Measurements from ENCODE around the gene PTK7.

The PTK7 gene

GRCh38 chr6:43199912-43200311, 123.8 kb downstream of the PTK7 start:
- H3K27me3 ChIP-seq (replicated peaks; ENCODE audit: control insufficient read depth, insufficient read depth, low read length, poor library complexity, severe bottlenecking), result no peaks in the 10 kb centered on the region
- no peaks in the 10 kb centered on the region for H3K9me3 ChIP-seq (ENCODE audit: control insufficient read depth, low read length)
- H3K27ac ChIP-seq (ENCODE audit: insufficient read depth, low read length, poor library complexity, severe bottlenecking), result no peak overlapping the region
- H3K36me3 ChIP-seq (ENCODE audit: control insufficient read depth, insufficient read depth, low read length), result peaks cover 49% of the 10 kb centered on the region
- H3K4me1 ChIP-seq (ENCODE audit: control insufficient read depth, insufficient read depth, low read length, poor library complexity, severe bottlenecking), result no peaks in the 10 kb centered on the region
- DNase-seq, result no peak
- no peak overlapping the region for H3K4me3 ChIP-seq (ENCODE audit: insufficient read depth, low read depth, low read length, poor library complexity, severe bottlenecking)

- Histone ChIP-seq H3K36me3 (ENCODE audit: control insufficient read depth, insufficient read depth, low read length) (peaks cover 43% of the 10 kb centered on the region), H3K27ac (ENCODE audit: insufficient read depth, low read length, poor library complexity, severe bottlenecking) (no peak overlapping the region), H3K4me3 (ENCODE audit: insufficient read depth, low read depth, low read length, poor library complexity, severe bottlenecking) (no peak overlapping the region), H3K4me1 (ENCODE audit: control insufficient read depth, insufficient read depth, low read length, poor library complexity, severe bottlenecking) (no peaks in the 10 kb centered on the region), H3K27me3 (replicated peaks; ENCODE audit: control insufficient read depth, insufficient read depth, low read length, poor library complexity, severe bottlenecking) (no peaks in the 10 kb centered on the region), H3K9me3 (ENCODE audit: control insufficient read depth, low read length) (no peaks in the 10 kb centered on the region)
- DNase-seq, result no peak
Observed at GRCh38 chr6:43200541-43200940, 124.4 kb downstream of the PTK7 start.

- H3K27me3 ChIP-seq (replicated peaks; ENCODE audit: control insufficient read depth, insufficient read depth, low read length, poor library complexity, severe bottlenecking), result no peaks in the 10 kb centered on the region
- no peak for DNase-seq
- no peaks in the 10 kb centered on the region for H3K9me3 ChIP-seq (ENCODE audit: control insufficient read depth, low read length)
- H3K4me3 ChIP-seq (ENCODE audit: insufficient read depth, low read depth, low read length, poor library complexity, severe bottlenecking), result no peak overlapping the region
- no peaks in the 10 kb centered on the region for H3K4me1 ChIP-seq (ENCODE audit: control insufficient read depth, insufficient read depth, low read length, poor library complexity, severe bottlenecking)
- no peak overlapping the region for H3K27ac ChIP-seq (ENCODE audit: insufficient read depth, low read length, poor library complexity, severe bottlenecking)
- peaks cover 28% of the 10 kb centered on the region for H3K36me3 ChIP-seq (ENCODE audit: control insufficient read depth, insufficient read depth, low read length)
Observed at GRCh38 chr6:43202451-43202850, 126.3 kb downstream of the PTK7 start.

- H3K9me3 ChIP-seq (ENCODE audit: control insufficient read depth, low read length), result no peaks in the 10 kb centered on the region
- no peak overlapping the region for H3K27ac ChIP-seq (ENCODE audit: insufficient read depth, low read length, poor library complexity, severe bottlenecking)
- H3K27me3 ChIP-seq (replicated peaks; ENCODE audit: control insufficient read depth, insufficient read depth, low read length, poor library complexity, severe bottlenecking), result no peaks in the 10 kb centered on the region
- H3K4me1 ChIP-seq (ENCODE audit: control insufficient read depth, insufficient read depth, low read length, poor library complexity, severe bottlenecking), result no peaks in the 10 kb centered on the region
- no peak overlapping the region for H3K4me3 ChIP-seq (ENCODE audit: insufficient read depth, low read depth, low read length, poor library complexity, severe bottlenecking)
- DNase-seq, result no peak
- H3K36me3 ChIP-seq (ENCODE audit: control insufficient read depth, insufficient read depth, low read length), result peaks cover 25% of the 10 kb centered on the region
Observed at GRCh38 chr6:43203029-43203717, 127.1 kb downstream of the PTK7 start.

DNA sequence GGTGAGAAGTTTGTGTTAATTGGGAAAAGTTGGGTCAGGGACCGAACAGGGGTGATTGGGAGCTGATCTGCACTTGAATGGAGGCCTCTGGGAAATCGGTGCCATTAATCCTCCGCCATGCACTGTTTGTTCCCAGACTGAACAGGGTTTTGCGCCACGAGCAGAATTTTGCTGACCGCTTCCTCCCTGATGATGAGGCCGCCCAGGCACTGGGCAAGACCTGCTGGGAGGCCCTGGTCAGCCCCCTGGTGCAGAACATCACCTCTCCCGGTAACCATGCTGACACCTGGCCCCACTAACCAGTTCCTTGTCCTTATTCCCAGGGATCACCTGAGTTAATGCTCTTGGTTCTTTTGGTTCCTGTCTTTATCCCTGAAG, 127.6 kb downstream of the PTK7 start:
- Histone ChIP-seq H3K4me3 (ENCODE audit: insufficient read depth, low read depth, low read length, poor library complexity, severe bottlenecking) (no peak overlapping the region), H3K36me3 (ENCODE audit: control insufficient read depth, insufficient read depth, low read length) (peaks cover 25% of the 10 kb centered on the region), H3K27me3 (replicated peaks; ENCODE audit: control insufficient read depth, insufficient read depth, low read length, poor library complexity, severe bottlenecking) (no peaks in the 10 kb centered on the region), H3K9me3 (ENCODE audit: control insufficient read depth, low read length) (no peaks in the 10 kb centered on the region), H3K4me1 (ENCODE audit: control insufficient read depth, insufficient read depth, low read length, poor library complexity, severe bottlenecking) (no peaks in the 10 kb centered on the region), H3K27ac (ENCODE audit: insufficient read depth, low read length, poor library complexity, severe bottlenecking) (no peak overlapping the region)
- DNase-seq, result no peak

GRCh38 chr6:43204271-43205105, 128.4 kb downstream of the PTK7 start:
- H3K36me3 ChIP-seq (ENCODE audit: control insufficient read depth, insufficient read depth, low read length), result peaks cover 25% of the 10 kb centered on the region
- no peaks in the 10 kb centered on the region for H3K27me3 ChIP-seq (replicated peaks; ENCODE audit: control insufficient read depth, insufficient read depth, low read length, poor library complexity, severe bottlenecking)
- H3K4me1 ChIP-seq (ENCODE audit: control insufficient read depth, insufficient read depth, low read length, poor library complexity, severe bottlenecking), result no peaks in the 10 kb centered on the region
- H3K9me3 ChIP-seq (ENCODE audit: control insufficient read depth, low read length), result no peaks in the 10 kb centered on the region
- no peak overlapping the region for H3K4me3 ChIP-seq (ENCODE audit: insufficient read depth, low read depth, low read length, poor library complexity, severe bottlenecking)
- H3K27ac ChIP-seq (ENCODE audit: insufficient read depth, low read length, poor library complexity, severe bottlenecking), result no peak overlapping the region
- DNase-seq, result no peak

DNA sequence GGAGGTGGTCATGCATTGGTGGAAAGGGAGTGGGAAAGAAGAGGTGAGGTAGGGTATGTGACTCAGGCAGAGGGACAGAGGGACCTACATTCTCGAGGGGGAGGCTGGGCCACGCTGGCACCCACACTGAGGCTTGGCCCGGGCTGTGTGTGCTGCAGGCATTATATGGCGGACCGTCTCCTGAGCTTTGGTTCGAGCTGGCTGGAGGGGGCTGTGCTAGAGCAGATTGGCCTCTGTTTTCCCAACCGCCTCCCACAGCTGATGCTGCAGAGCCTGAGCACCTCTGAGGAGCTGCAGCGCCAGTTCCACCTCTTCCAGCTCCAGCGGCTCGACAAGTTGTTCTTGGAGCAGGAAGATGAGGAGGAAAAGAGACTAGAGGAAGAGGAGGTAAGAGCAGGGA, 129.7 kb downstream of the PTK7 start:
- H3K4me1 ChIP-seq (ENCODE audit: control insufficient read depth, insufficient read depth, low read length, poor library complexity, severe bottlenecking), result no peaks in the 10 kb centered on the region
- no peaks in the 10 kb centered on the region for H3K27me3 ChIP-seq (replicated peaks; ENCODE audit: control insufficient read depth, insufficient read depth, low read length, poor library complexity, severe bottlenecking)
- H3K4me3 ChIP-seq (ENCODE audit: insufficient read depth, low read depth, low read length, poor library complexity, severe bottlenecking), result no peak overlapping the region
- no peak overlapping the region for H3K27ac ChIP-seq (ENCODE audit: insufficient read depth, low read length, poor library complexity, severe bottlenecking)
- DNase-seq, result no peak
- no peaks in the 10 kb centered on the region for H3K9me3 ChIP-seq (ENCODE audit: control insufficient read depth, low read length)
- peaks cover 14% of the 10 kb centered on the region for H3K36me3 ChIP-seq (ENCODE audit: control insufficient read depth, insufficient read depth, low read length)

- H3K36me3 ChIP-seq (ENCODE audit: control insufficient read depth, insufficient read depth, low read length), result peaks cover 12% of the 10 kb centered on the region
- DNase-seq, result no peak
- H3K4me3 ChIP-seq (ENCODE audit: insufficient read depth, low read depth, low read length, poor library complexity, severe bottlenecking), result no peak overlapping the region
- no peaks in the 10 kb centered on the region for H3K27me3 ChIP-seq (replicated peaks; ENCODE audit: control insufficient read depth, insufficient read depth, low read length, poor library complexity, severe bottlenecking)
- no peaks in the 10 kb centered on the region for H3K4me1 ChIP-seq (ENCODE audit: control insufficient read depth, insufficient read depth, low read length, poor library complexity, severe bottlenecking)
- H3K9me3 ChIP-seq (ENCODE audit: control insufficient read depth, low read length), result no peaks in the 10 kb centered on the region
- no peak overlapping the region for H3K27ac ChIP-seq (ENCODE audit: insufficient read depth, low read length, poor library complexity, severe bottlenecking)
Observed at GRCh38 chr6:43207286-43207685, 131.2 kb downstream of the PTK7 start.

All from effector memory CD4-positive, alpha-beta T cell (primary cell).